ENCODE measurements around the gene SELENOK.
"Not testable (repeated sequence)": the region's sequence is repeated elsewhere in the genome, so short reads cannot be mapped to it uniquely, and the experiment has no call there.

Gene SELENOK

DNA sequence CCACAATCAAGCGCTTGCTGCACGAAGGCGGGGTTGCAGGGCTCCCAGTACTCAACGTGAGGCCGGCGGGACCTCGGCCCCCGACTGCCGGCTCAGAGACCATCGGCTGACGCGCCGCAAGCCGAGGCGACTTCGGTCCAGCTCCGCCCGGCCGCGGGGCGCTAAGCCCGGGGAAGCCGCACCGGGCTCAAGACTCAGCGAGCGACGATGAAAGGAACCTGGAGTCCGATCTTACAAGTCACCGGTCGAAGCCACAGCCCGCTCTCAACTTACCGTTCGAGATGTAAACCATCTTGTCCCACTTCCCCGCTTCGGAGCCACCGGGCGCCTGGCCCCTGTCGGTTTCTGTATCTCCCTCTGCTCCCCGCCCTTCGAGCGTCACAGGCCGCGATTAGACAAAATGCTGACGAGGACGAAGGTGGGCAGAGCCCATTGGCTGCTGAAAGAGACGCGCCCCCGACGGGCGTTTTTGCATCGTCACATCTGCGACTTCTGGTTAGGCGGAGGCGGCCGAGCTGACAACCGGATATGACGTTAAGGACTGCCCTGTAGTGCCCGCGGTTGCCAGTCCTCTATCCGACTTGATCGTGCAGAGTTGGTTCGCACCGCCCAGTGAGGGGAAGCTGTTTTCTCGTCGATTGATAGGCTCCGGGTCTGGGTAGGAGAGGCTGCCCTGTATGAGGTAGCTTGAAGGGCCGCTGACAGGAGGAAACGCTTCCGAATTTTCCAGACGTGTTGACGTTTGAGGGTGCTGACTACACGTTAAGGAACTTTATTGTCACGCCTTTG, at the start of gene SELENOK:
Gene SELENOK, minus strand, starts transcription at position 363 of the 789 bp plus-strand sequence.
- DNase-seq (ENCODE audit: low spot score), result peak; percentile 98

DNA sequence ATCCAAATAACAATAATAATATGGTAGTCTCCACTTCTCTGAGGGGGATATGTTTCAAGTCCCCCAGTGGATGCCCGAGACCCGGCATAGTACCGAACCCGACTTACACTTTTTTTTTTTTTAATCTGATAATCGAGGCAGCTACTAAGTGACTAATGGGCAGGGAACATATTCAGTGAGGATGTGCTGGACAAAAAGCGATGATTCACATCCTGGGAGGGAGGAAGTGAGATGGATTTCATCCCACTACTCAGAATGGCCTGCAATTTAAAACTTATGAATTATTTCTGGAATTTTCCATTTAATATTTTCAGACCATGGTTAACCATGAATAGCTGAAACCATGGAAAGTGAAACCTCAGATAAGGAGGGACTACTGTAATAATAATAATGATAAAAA, 49.5 kb upstream of the SELENOK start:
- no peak for DNase-seq (ENCODE audit: low spot score)

DNA sequence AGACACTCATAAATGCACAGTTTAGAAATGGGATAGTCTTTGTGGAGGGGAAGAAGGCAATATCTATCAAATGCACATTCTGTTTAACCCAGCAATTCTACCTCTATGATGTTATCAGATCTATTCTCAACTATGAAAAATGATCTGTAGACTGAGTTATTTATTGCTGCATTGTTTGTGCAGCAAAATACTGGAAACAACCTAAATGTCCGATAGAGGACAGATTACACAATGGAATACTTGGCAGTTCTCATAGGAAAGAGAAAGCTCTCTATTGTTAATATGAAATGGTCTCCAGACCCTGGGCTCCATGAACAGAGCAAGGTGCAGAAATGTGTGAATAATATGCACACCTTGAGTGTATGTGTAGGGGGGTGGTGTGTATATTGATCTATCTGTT, 49.0 kb upstream of the SELENOK start:
- DNase-seq (ENCODE audit: low spot score), result no peak

DNA sequence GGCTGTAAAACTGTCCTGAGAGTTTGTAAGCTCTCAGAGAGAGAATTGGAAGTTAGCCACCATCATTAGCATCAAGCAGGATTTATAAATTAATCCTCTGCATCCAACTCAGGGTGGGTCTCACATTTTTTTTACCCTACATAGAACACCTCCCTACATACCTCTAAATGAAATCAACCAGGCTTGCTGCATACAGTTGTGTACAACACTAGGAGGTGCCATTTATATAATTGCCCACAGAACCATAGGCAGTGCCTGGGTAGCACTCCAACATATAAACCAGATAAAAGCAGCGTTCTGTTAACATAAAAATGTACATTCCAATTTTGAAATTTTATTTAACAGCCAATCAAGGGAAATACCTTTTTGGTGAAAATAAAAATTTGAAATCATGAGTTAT, 48.2 kb upstream of the SELENOK start:
- DNase-seq (ENCODE audit: low spot score), result no peak

DNA sequence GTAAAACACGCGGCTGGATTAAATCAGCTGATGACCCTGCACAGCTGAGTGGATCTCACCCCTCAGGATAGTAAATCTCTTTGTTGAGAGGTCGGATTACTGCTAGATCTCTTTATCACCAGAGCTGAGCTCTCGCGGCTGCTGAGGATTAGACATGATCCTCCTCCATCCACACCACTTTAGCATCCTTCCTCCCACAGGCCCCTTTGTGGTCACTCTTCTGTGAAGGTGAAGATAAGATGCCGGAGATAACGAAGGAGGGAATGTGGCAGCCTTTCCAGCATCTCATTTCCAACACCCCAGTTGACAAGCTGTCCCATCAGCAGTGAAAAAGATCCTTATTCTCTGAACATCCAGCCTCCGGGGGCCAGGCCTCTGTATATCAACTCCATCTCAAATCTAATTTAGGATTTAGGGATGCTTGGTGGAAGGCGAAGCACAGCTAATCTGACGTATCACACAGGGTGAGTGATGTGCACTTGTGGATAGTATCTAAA, 47.5 kb upstream of the SELENOK start:
- no peak for DNase-seq (ENCODE audit: low spot score)

DNA sequence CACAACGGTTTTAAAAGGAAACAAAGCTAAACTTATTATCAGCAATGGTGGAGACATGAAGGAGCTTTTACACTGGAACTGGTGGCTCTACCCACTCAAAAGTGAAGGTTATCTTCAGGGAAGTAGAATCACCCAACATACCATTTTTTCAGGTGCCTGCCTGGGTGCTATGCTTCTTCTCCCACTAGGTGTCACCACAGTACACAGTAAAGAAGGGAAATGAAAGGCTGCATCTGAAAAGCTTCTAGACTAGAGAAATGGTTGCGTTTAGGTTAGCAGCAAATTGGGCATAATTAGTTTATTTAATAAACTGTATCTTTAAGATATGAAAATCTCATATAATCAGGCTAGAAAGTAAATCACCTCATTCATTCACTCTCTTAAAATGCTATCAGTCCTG, 47.0 kb upstream of the SELENOK start:
- peak; percentile 51 for DNase-seq (ENCODE audit: low spot score)

DNA sequence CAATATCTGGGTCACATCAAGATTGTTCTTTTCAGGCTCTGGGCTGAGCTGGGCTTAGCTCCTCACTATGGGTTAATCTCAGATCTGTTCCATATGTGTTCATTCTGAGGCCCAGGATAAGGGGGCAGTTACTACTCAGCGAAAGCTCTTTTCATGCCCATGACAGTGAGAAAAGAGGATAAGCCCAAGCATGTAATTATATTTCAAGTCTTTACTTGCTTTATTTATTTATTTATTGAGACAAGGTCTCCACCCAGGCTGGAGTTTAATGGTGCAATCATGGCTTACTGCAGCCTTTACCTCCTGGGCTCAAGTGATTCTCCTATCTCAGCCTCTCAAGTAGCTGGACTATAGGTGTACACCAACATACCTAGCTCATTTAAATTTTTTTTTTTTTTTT, 44.7 kb upstream of the SELENOK start:
- DNase-seq (ENCODE audit: low spot score), result no peak

DNA sequence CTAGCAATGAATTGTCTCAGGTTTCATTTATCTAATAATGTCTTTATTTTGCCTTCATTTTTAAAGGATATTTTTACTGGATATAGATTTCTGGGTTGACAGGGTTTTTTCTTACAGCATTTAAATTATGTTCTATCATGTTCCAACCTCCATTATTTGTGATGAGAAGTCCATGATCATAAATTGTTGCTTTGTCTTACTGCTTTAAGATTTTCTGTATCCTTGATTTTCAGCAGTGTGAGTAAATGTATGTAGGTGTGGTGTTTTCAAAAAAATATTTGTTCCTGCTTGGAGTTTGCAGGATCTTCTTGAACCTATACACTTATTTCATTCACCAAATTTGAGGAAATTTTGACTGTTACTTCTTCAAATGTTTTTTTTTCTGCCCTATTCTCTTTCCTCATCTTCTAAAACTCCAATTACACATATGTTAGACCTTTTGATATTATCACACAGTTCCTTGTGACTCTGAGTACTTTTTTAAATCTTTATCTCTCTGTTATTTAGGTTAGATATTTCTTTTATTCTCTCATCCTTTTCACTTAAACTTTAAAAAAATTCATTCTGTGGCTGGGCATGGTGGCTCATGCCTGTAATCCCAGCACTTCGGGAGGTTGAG, 43.7 kb upstream of the SELENOK start:
- DNase-seq (ENCODE audit: low spot score), result no peak

DNA sequence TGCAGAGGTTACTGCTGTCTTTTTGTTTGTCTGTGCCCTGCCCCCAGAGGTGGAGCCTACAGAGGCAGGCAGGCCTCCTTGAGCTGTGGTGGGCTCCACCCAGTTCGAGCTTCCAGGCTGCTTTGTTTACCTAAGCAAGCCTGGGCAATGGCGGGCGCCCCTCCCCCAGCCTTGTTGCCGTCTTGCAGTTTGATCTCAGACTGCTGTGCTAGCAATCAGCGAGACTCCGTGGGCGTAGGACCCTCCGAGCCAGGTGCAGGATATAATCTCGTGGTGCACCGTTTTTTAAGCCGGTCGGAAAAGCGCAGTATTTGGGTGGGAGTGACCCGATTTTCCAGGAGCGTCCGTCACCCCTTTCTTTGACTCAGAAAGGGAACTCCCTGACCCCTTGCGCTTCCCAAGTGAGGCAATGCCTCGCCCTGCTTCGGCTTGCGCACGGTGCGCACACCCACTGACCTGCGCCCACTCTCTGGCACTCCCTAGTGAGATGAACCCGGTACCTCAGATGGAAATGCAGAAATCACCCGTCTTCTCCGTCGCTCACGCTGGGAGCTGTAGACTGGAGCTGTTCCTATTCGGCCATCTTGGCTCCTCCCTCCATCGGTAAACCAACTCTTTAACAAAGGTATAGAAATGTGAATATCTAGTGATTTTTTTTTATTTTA, 35.7 kb upstream of the SELENOK start:
- not testable (repeated sequence) for DNase-seq (ENCODE audit: low spot score)

DNA sequence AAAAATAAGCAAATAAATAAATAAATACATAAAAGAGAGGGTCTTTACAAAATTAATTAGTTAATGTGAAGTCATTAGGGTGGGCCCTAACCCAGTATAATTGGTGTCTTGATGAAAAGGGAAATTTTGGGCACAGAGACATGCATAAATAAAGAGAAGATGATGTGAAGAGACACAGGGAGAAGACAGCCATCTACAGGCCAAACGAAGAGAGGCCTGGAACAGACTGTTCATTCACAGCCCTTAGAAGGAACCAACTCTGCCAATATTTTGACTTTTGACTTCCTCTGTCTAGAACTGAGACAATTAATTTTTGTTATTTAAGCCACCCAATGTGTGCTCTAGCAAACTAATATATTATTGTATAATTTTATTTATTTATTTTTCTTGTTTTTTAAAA, 29.6 kb upstream of the SELENOK start:
- DNase-seq (ENCODE audit: low spot score), result no peak

DNA sequence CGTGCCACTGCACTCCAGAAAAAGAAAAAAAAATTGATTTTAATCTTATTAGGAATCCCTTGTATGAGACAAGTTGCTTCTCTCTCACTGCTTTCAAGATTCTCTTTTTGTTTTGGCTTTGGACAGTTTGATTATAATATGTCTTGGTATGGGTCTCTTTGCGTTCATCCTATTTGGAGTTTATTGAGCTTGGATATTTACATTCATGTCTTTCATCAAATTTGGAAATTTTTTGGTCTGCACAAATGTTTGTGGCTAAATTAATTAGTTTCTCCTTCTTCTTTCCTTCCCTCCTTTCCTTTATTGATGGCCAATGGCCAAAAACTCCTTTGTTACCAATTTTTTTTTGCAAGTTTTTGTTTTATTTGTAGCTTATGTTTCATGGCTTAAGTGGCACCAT, 28.1 kb upstream of the SELENOK start:
- DNase-seq (ENCODE audit: low spot score), result no peak

DNA sequence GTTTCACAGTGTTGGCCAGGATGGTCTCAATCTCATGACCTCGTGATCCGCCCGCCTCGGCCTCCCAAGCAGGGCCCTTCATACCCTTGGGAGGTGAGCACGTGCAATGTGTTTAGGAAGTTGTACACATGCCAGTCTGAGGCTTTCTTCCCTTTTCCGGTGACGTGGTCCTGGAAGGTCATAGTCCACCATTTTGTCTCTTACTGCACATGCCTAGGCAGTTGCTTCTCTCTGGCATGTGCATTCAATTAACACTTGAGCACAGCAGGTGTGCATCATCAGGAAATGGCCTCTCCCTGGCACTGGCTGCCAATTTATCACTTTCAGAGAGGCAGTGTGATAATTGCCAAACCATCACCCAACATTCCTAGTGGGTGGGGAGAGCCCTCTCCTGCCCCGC, 21.7 kb upstream of the SELENOK start:
- DNase-seq (ENCODE audit: low spot score), result no peak

DNA sequence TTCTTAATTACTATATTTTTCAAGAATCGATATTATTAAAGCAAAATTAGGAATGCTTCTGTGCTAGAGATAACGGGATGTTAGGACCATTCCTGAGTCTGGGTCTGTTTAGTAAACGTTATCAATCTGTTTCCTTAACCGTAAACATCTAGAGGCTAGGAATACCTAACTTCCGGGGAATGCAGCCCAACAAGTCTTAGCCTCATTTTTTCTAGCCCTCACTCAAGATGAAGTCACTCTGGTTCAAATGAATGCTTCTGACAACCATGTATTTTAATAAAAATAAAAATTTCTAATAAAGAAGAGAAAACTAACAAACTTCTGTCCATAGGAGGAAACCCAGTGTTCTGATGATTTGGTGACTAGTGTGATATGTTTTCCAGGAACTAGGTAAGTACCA, 11.1 kb upstream of the SELENOK start:
- DNase-seq (ENCODE audit: low spot score), result no peak

DNA sequence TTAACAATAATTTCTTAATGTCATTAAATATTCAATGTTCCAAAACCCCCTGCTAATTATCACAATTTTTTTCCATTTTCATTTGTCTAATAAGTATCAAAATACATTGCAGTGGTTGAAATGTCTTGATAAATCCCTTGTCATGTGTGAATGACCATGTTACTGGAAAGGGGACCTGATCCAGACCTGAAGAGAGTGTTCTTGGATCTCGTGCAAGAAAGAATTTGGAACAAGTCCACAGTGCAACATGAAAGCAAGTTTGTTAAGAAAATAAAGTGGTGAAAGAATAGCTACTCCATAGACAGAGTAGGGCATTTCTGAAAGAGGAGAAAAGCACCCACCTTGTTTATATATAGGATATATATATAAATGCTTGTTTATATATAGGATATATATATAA, 10.4 kb upstream of the SELENOK start:
- no peak for DNase-seq (ENCODE audit: low spot score)

DNA sequence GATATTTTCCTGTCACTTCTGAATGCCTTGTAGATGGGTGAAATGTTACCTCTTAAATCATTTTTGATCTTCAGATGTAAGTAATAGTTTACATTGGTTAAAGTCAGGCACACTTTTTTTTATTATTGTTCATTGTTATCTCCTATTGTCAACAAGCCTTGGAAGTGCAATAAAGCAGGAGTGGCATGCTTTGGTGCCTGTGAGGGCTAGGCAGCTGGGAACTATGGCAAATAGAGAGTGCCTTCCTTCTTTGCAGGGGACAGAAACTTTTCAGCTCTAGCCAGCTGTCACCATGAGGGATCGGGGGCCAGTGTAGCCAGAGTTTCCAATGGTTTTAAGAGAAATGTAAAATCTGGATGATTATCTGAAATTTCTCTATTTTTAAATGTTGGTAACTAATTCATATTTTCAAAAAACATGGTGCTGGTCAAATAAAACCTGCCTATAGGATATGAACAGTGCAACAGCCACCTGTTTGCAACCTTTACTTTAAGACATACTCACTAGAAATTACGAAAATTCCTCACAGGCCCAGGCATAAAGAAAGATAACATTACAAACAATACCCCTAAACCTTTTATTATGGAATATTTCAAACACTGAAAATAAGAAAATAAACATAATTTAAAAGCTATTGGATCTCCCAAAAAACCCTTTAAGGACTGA, 9.1 kb upstream of the SELENOK start:
- no peak for DNase-seq (ENCODE audit: low spot score)

DNA sequence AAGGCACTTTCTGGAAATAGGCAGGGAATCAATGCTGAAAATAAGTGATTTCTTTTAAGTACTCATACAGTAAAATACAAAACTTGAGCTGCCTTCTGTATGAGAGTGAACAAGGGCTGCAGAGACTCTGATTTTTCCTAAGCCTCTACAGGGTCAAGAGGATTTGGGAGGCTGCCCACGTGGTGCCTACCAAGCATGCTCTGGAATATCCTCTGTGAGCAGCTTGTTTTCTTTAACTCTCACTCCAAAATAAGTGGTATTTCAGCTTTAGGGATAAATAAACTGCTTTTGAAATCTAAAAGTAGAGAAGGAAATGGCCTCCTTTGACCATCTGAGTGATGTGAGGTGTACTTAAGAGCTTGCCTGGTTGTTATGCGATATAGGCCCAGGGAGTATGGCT, 8.1 kb upstream of the SELENOK start:
- DNase-seq (ENCODE audit: low spot score), result no peak

DNA sequence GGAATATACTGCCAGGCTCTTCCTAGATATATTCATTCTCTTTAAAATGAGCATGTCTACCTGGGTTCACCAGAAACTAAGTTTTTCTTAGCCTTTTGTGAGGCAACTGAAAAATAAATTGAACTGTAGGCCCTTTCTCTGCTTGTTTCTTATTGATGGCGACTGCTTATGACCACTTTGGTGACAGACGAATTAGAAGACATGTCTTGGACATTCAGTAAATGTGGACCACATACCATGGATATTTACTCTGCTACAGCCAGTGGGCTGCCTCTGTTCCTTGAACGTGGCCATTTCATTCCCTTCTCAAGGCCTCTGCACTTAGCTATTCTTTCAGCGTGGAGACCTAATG, 603 bp upstream of the SELENOK start:
- DNase-seq (ENCODE audit: low spot score), result no peak

DNA sequence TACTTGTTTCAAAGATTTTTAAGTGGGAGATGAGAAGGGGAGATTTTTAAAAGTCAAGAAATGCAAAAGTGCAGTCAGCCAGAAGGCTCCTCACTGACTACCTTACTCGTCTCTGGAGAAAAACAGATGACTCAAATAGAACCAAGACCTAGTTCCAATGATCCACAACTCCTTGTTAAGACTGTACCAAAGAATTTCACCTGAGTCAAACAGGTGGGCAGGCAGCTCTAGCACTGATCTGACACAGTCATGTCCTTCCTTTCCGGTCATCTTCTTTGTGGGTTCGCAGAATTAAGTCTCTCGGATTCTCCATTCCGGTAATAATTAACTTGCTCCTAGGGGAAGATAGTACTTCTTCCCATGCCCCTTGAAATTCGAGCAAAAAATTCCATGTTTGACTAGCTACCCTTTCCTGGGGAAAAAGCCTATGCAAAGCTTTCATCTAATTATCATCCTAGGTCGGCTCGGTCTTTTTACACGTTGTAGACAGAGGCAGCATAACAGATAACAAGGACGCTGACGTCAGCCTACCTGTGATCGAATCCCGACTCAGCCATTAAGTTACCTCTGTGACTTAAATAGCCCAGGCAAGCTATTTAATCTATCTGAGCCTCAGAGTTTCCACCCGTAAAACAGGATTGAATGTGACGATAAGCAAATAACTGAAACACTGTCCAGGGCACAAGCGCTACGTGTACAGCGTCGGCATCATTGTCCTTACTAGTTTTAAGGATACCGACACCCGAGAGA, 758 bp downstream of the SELENOK start:
- DNase-seq (ENCODE audit: low spot score), result peak; percentile 42

DNA sequence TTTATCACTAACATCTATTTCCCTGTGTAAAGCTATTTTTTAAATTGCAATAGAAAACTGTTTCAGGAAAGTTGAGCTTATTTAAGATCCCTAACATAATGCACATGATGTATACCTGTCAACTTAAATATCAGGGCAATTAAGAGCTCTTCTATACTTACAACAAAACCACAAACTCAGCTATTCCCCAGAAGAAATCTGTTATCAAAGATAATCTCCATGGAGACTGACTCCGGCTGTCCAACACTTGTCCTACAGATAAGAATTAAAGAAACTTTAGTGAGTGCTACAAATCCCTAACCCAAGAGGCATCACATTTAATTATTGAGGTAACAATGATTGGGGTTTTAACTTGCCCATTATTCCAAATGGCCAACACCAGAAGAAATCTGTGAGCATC, 3.4 kb downstream of the SELENOK start:
- DNase-seq (ENCODE audit: low spot score), result no peak

DNA sequence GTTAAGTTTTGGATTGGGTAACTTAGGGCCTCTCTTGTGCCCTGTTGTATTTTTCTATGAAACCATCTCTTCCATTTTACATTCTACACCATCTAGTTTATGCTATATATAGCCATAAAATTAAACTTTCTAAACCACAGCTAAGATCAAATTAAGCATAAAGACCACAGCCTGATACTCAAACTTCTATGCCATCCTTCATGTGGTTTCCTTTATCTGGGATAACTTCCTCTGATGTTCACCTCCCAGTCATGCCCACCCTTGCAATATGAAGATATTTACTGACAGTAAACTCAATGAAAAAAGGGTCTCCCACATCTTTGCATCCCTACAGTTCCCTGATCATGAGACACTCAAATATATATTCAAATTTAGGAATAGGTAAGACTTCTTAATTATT, 4.2 kb downstream of the SELENOK start:
- DNase-seq (ENCODE audit: low spot score), result no peak

DNA sequence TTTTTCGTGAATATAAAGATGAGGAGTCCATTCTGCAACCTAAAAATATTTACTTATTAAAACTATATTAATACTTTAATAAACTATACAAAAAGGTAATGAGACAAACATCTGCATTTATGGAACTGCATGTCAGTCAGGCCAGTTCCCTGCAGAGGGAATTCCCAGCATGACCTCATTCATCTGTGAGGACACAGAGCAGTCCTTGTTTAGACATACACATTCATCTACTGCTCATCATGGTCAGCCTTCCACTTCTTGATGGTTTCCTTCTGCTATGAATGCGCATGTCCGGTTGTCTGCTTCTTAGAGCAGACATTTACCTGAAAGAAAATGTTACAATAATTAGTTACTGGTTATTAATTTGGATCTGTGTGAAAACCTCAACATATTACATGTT, 6.4 kb downstream of the SELENOK start:
- DNase-seq (ENCODE audit: low spot score), result no peak

DNA sequence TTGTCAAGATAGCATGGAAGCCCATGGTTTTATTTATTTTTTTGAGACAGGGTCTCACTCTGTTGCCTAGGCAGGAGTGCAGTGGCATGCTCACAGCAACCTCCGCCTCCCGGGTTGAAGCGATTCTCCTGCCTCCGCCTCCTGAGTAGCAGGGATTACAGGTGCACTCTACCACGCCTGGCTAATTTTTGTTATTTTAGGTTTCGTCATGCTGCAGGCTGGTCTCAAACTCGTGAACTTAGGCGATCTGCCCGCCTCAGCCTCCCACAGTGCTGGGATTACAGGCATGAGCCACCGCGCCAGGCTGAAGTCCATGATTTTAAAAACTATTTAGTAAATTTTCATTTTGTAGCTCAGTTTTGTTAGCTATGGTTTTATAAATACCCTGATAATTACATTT, 7.0 kb downstream of the SELENOK start:
- DNase-seq (ENCODE audit: low spot score), result no peak
